GM18951 (cell line): ENCODE results near the gene EMP3.
A peak's percentile ranks its signal among the peaks of the same experiment; 100 is the strongest.

Experiments
- POLR2A ChIP-seq: IDR thresholded peaks from 4 replicates; pipeline ENCODE4 v1.6.1; 2011; ENCODE audit warnings: mild to moderate bottlenecking; ENCODE audit not compliant: insufficient read length, insufficient read depth; ENCODE audit errors: extremely low read depth
- in situ Hi-C: fragments of 300-500 bp; cut with MboI; formaldehyde crosslinking; loops from one replicate; pipeline ENCODE4 v1.12.0; 2022; ENCODE audit warnings: low sequenced_read_pairs, mixed read lengths, inconsistent platforms; ENCODE audit not compliant: unreplicated experiment

The EMP3 gene

GRCh38 chr19:48302600-48302959 lies 22.8 kb upstream of the EMP3 start:
- TF ChIP-seq POLR2A = no peak
- in situ Hi-C loops = loop anchor here (25.0 kb wide), 1 partner anchor 285 kb away; no protein-coding TSS in a partner anchor

DNA sequence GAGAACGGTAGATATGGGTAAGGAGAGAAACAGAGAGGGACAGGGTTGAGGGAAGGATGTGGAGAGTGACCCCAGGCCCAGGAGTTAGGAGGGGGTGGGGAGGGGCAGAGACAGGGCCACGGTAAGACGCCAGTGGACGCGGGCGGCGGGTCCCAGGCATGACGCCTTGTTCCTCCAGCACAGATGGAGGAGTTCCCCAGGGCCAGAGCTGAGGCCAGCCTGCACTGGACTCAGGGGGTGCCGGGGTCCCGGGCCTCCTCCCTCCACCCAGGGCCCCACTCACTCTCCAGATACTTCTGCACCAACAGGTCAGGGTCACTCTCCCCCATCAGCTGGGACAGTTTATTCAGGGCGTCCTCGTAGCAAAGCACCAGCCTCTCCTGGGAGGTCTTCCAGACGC lies 22.0 kb upstream of the EMP3 start:
- in situ Hi-C loops = loop anchor here (25.0 kb wide), 1 partner anchor 284 kb away; no protein-coding TSS in a partner anchor
- TF ChIP-seq POLR2A = no peak

GRCh38 chr19:48303866-48304265 lies 21.5 kb upstream of the EMP3 start:
- in situ Hi-C loops = loop anchor here (25.0 kb wide), 1 partner anchor 283 kb away; no protein-coding TSS in a partner anchor
- no peak for TF ChIP-seq POLR2A

DNA sequence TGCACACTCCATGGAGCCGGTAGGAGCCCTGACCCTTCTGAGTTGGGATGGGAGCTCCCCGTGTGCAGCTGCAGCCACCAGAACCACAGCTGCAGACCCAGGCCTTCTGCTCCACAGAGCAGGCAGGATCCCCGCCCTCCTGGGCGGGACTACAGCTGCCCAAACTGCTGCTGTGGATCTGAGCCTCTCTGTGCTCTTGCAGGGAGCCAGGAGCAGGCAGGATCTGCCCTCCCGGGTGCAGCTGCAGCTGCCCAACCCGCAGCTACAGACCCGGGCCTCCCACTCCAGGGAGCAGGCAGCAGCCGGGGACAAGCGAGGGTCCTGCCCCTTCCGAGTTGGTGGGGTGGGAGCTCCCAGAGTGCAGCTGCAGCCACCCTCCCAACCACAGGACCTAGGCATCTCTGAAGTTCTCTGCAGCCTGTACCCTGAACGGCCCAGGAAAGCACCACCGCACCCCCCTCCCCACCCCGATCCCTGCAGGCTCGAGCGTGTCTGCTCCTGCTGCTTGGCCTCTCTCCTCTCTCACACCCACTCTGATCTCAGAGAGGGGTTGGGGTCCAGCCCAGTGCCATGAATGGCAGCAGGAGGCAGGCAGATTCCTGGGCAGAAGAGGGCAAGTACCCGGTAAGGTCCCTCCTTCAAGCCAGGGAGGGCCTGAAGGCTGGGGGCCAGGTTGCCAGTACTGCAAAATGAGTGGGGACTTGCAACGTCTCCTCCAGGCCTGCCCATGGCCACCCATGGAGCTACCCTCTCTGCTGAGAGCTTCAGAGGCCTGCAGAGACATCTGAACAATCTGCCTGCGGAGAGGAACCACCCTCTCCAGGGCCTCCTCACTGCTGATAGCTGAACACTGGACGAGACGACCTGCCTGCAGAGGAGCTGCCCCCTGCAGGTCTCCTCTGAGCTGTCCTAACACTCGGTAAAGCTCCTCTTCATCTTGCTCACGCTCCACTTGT lies 16.4 kb upstream of the EMP3 start:
- in situ Hi-C loops = loop anchor here (25.0 kb wide), 1 partner anchor 278 kb away; no protein-coding TSS in a partner anchor
- no peak for TF ChIP-seq POLR2A

GRCh38 chr19:48309731-48310130 lies 15.6 kb upstream of the EMP3 start:
- in situ Hi-C loops = loop anchor here (25.0 kb wide), 1 partner anchor 278 kb away; no protein-coding TSS in a partner anchor

GRCh38 chr19:48310227-48310626 lies 15.1 kb upstream of the EMP3 start:
- TF ChIP-seq POLR2A = no peak
- in situ Hi-C loops = loop anchor here (25.0 kb wide), 1 partner anchor 277 kb away; no protein-coding TSS in a partner anchor

GRCh38 chr19:48311384-48311783 lies 14.0 kb upstream of the EMP3 start:
- no peak for TF ChIP-seq POLR2A
- in situ Hi-C loops = loop anchor here (25.0 kb wide), 1 partner anchor 276 kb away; no protein-coding TSS in a partner anchor

- in situ Hi-C loops = loop anchor here (25.0 kb wide), 1 partner anchor 272 kb away; no protein-coding TSS in a partner anchor
Observed at GRCh38 chr19:48315712-48316111, 9.6 kb upstream of the EMP3 start.

GRCh38 chr19:48317708-48317960 lies 7.7 kb upstream of the EMP3 start:
- in situ Hi-C loops = loop anchor here (25.0 kb wide), 1 partner anchor 270 kb away; no protein-coding TSS in a partner anchor

More at GRCh38 chr19:48315712-48316111, 9.6 kb upstream of the EMP3 start:
- TF ChIP-seq POLR2A = no peak

GRCh38 chr19:48318286-48318987 lies 6.9 kb upstream of the EMP3 start:
- in situ Hi-C loops = loop anchor here (25.0 kb wide), 1 partner anchor 269 kb away; no protein-coding TSS in a partner anchor
- TF ChIP-seq POLR2A = no peak

DNA sequence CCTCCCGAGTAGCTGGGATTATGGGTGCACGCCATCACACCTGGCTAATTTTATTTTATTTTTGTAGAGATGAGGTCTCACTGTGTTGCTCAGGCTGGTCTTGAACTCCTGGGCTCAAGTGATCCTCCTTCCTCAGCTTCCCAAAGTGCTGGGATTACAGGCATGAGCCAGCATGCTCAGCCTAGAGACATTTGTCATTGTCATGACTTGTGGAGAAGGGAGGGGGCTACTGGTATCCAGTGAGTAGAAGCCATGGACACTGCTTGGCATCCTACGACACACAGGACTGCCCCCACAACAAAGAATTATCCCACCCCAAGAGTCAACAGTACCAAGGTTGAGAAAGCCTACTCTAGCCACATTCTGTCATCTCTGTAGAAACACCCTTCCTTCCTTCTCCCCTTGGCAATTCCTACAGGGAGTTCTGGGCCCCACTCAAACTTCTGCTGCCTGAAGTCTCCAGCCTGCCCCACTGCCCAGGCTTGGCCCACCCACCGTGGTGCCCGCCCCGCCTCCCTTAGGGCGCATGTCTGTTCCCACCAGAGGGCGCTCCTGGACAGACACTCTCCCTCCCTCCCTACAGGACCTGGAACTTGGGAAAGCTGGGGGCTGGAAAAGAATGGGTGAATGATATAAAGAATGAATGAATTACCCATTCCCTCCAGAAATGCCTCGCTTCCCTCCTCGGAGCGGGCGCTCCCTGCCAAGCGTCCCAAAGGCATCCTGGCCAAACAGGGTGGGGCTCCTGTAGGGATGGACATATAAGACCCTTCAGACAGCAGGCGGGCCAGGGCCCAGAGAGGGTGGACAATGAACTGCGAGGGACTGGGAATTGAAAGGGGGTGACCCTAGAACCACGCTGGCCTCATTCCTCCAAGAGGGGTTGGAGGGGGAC lies 5.5 kb upstream of the EMP3 start:
- TF ChIP-seq POLR2A = no peak
- in situ Hi-C loops = loop anchor here (25.0 kb wide), 1 partner anchor 267 kb away; no protein-coding TSS in a partner anchor

- in situ Hi-C loops = loop anchor here (25.0 kb wide), 1 partner anchor 266 kb away; no protein-coding TSS in a partner anchor
- TF ChIP-seq POLR2A = no peak
Observed at GRCh38 chr19:48321372-48321621, 4.1 kb upstream of the EMP3 start.

DNA sequence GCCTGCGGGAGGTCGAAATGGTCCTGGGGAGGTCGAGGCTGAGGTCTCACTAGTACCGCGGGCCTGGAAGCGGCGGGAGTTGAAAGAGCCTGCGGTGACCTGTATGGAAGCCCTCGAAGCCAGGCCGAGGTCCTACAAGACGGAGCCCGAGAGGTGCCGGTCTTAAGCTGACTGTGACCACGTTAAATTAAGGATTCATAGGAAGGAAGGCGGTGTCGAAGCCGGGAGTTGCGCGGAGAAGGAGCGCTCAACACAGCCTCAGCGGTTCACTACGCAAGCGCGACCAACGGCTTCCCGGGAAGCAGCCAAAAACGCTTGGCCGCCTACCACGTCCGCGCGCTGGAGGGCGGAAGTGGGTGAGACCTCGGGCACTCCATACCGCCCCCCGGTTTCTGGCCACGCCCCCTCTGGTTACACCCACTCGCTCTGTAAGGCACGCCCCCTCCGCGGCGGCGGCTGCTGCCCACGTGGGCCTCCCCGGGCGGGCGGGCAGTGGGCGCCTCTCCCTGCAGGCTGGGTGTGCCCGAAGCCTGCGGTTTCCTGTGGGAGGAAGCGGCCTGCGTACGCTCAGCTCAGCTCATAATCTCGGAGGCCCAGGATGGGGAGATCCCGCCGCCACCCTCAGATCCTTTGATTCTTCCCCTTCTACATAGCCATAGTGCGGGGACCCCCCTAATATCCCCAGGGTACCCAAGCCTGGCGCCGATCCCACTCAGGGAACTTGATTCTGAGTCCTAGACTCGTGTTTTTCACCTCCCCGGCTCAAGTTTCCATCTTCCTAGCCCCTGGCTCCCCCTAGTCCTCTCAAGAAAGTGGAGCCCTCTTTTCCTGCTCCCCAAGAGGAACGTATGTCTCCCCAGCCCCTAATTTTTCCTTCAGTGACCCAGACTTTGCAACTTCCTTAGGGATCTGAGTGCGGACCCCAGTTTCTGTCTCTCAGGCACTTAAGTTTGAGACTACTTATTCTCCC lies 3.4 kb upstream of the EMP3 start:
- TF ChIP-seq POLR2A = peak; percentile 78
- in situ Hi-C loops = loop anchor here (25.0 kb wide), 1 partner anchor 265 kb away; no protein-coding TSS in a partner anchor
